ENCODE data around the gene ARHGAP20.
A peak's percentile ranks its signal among the peaks of the same experiment; 100 is the strongest.

ARHGAP20 gene

DNA sequence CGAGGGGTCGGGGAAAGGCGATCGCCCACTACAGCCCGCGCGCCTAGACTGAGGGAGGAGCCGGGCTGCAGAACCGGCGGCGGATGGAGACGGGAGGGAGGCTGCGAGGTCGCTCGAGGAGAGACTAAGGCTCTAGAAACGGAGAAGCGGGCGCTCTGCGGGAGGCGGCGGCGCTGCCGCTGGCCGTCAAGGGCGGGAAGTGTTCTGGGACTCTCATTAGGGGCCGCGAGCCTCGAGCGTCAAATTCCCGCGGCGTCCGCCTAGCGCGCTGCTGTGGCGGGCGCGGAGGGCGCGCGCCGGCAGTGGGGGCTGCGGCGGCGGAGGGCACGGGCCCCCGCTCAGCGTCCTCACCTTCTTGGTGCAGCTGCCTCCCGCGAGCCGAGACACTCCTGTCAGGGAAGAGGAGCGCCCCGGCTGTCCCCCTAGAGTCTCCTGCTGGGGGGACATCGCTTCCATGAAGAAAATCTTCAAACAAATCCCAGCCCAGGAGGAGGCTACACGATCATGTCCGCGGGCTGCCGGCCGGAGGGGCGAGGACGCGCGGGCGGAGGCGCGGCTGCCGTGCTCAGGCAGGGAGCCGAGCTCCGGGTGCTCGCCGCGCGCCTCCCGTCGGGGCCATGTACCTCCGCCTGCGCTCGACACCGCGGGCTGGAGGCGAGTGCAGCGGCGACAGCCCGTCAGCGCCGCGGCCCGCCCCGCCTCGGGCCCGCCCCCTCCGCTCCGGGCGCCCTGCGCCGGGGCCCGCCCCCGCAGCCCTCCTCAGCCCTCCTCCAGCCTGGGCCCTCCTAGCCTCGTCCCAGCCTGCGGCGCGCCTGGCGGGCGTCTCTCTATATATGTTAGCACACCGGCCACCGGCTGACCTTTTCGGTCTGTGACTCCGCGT, at the start of gene ARHGAP20:
Gene ARHGAP20 (minus strand): TSS at position 662 of the 883 bp plus-strand sequence. CDS start 206 bp downstream, at position 456.
- DNase-seq, result peak; percentile 83

DNA sequence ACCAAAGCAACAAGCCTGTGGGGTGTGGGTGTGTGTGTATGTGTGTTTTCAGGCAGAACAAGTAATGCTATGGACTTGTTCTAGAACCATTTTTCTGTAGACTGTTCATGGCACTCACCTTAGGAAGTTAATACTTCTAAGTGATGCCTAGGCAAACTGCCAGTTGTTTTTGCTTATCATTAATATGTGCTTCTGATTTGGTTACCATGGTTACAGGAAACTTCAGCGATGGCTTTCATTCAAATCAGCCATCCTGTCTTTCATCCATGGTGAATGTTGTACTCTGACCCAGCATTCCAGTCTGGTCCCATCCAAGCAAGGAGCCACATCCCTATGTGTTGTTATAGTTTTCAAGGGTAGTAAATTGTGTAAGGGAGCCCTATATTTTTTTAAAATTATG, 49.8 kb upstream of the ARHGAP20 start:
- no peak for DNase-seq

DNA sequence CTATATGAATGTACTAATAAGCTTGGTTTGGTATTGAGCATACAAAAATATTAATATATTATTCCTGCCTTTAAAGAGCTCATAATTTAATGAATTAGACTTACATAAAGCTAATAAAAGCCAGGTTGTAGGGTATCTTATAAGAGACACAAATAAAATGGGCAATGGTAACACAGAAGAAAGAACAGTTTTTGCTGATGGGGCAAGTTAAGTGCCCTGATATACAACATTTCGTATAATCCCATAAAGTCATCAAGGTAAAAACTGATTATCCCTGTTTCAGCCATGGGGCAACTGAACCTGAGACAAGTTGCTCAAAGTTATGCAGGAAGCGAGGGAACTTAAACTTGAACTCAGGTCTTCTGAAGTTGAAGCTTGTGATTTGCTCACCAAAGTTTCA, 48.9 kb upstream of the ARHGAP20 start:
- no peak for DNase-seq

GRCh38 chr11:110759972-110760381, 47.7 kb upstream of the ARHGAP20 start:
- no peak for DNase-seq

DNA sequence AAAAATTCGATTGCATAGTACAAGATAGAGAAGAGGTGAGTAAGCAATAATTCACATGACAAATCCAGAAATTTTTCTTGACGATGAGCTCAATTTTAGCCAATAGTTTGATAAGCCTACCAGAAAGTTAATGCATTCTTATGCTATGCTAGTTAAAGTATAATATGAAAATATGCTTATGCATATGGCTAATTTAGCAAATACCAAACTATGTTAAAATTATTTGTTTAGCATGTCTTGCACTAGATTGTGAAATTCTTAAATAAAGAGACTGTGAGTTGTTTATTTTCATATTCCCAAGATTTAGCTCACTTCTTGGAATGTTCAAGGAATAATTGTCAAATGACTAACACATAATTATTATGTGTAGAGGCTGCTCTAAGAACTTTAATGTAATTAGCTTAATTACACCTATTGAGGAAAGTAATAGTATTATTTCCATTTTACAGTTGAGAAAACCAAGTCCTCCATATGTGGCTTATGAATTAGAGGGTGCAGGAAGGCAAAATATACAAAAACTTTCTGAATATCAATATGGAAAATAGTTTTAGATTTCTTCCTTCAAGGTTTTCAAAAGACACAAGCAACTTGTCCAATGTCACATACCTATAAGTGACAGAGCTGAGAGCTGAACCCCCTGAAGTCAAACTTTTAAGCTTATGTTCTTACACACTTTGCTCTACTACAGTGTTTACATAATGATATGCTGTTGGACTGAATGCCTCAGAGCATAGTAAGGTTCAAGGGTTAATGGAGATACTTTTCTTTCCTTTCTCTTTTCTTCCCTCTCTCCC, 45.9 kb upstream of the ARHGAP20 start:
- no peak for DNase-seq

GRCh38 chr11:110757066-110757465, 44.8 kb upstream of the ARHGAP20 start:
- no peak for DNase-seq

GRCh38 chr11:110755941-110756340, 43.7 kb upstream of the ARHGAP20 start:
- no peak for DNase-seq

DNA sequence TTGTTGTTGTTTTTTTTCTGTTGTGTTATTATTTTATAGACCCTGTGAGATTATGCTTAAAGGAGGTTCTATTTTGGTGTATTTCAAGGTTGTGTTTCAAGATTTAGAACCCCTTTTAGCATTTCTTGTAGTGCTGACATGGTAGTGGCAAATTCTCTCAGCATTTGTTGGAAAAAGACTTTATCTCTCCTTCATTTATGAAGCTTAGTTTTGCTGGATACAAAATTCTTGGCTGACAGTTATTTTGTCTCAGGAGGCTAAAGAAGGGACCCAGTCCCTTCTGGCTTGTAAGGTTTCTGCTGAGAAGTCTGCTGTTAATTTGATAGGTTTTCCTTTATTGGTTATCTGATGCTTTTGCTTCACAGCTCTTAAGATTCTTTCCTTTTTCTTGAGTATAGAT, 40.7 kb upstream of the ARHGAP20 start:
- no peak for DNase-seq

DNA sequence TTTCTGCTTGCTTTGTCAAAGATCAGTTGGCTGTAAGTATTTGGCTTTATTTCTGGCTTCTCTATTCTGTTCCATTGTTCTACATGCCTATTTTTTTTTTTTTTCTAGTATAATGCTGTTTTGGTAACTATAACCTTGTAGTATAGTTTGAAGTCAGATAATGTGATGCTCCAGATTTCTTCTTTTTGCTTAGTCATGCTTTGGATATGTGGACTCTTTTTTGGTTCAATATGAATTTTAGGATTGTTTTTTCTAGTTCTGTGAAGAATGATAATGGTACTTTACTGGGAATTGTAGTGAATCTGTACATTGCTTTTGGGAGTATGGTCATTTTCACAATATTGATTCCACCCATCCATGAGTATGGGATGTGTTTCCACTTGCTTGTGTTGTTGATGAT, 37.9 kb upstream of the ARHGAP20 start:
- no peak for DNase-seq

GRCh38 chr11:110747531-110747930, 35.3 kb upstream of the ARHGAP20 start:
- DNase-seq, result no peak

DNA sequence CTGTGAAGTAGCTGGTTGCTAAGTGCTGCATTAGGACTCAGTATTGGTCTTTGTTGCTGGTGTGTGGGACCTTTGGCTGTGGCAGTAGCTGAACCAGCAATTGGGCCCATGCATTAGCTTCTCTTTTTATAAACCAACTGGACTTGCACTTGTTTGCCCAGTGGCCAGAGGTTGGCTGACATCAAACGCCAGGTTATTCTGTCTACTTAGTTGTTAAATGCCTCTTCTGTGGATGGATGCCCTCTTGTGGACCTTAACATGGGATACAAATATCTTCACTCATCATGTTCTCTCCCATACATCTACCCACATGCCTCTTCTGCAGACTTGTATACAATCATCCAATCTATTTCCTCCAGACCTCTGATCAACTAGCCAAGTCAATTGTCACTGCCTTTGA, 26.4 kb upstream of the ARHGAP20 start:
- DNase-seq, result no peak

GRCh38 chr11:110737593-110737992, 25.4 kb upstream of the ARHGAP20 start:
- DNase-seq, result no peak

GRCh38 chr11:110736171-110736553, 23.9 kb upstream of the ARHGAP20 start:
- no peak for DNase-seq

- no peak for DNase-seq
Observed at GRCh38 chr11:110735455-110736170, 23.4 kb upstream of the ARHGAP20 start.

DNA sequence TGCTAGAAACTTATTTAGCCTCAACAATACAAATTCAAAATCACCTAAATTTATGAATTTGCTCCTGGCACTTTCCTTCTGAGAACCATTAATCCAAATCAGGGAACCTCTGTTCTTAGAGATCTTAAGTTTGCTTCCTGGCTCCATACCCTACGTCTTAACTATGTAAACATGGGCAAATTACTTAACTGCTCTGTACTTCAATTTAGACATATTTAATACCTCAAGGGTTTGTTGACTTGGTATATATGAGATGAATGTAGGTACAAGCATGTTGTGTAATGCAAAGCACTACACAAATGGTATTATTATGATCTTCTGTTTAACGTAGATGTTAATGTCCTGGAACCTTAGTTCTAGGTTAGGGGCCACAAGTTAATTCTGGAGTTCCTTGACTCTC, 22.6 kb upstream of the ARHGAP20 start:
- DNase-seq, result no peak

- no peak for DNase-seq
Observed at GRCh38 chr11:110730773-110731172, 18.5 kb upstream of the ARHGAP20 start.

DNA sequence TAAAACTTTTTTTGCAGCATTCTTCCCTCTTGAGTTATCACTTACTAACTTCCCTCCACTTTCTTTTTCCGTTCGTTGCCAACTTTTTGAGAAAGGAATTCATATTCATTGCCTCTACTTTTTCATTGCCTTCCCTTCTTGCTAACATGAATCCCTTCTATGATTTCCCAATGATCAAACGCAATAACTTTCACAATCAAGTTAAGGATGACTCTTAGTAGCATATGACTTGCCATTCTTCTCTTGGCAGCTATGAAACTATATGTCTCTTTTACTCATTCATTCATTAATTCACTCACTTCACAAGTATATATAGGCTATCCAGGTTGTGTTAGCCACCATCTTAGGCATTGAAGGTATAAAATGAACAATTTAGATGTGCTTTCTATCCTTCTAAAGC, 16.6 kb upstream of the ARHGAP20 start:
- no peak for DNase-seq

- no peak for DNase-seq
Observed at GRCh38 chr11:110728476-110728875, 16.2 kb upstream of the ARHGAP20 start.

DNA sequence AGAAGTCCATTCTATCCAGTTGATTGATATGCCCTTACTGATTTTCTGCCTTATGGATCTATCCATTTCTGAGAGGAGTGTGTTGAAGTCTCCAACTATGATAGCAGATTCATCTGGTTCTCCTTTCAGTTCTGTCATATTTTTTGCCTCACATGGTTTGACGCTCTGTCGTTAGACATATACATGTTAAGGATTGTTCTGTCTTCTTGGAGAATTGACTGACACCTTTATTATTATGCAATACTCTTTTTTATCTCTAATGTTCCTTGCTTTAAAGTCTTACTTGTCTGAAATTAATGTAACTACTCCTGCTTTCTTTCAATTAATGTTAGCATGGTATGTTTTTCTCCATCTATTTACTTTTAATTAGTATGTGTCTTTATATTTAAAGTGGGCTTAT, 12.1 kb upstream of the ARHGAP20 start:
- no peak for DNase-seq

- DNase-seq, result no peak
Observed at GRCh38 chr11:110720431-110721275, 8.4 kb upstream of the ARHGAP20 start.

GRCh38 chr11:110716361-110716760, 4.1 kb upstream of the ARHGAP20 start:
- no peak for DNase-seq

DNA sequence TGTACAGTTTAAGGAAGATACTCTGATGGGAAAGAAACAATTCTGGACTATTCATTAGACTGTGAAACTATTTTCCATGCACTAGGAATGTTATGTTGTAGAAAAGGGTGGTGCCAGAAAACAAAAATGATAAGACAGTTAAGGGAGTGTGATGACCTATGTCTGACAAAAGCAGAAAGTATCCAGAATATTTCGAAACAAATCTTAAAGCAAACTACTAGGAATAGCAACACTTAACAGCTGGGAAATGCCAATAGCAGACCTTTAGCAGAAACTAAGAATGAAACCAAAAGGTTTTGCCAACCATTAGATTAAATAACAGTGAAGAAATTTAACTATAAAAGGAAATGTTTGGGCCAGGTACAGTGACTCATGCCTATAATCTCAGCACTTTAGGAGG, 3.3 kb upstream of the ARHGAP20 start:
- DNase-seq, result no peak

DNA sequence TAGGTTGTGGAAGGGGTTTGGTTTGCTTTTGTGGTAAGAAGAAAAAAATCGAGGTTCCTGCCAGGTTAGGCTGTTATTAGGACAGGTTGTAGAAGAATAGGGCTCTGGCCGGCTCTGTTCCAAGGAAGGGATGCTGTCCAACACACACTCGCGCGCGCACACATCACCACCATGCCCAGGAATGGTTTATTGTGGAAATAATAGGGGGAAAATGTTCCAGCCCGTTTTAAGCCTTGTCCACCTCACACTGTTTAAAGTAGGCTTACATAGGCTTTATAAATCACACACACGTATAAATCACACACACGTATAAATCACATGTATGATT, 1.2 kb upstream of the ARHGAP20 start:
- DNase-seq, result no peak

Measured in retina (tissue), 1 donor.